HG02981 (cell line): ENCODE results near the gene GRB14.

ENCODE experiments used
- ATAC-seq: cut with Tn5 transposase; IDR thresholded peaks from one replicate; pipeline ENCODE4 v1.9.1; 2021; ENCODE audit warnings: mild to moderate bottlenecking, moderate library complexity; ENCODE audit not compliant: unreplicated experiment

GRB14 gene

GRCh38 chr2:164617466-164617865, 3.8 kb downstream of the GRB14 start:
- ATAC-seq, result no peak

- ATAC-seq, result no peak
Observed at GRCh38 chr2:164613321-164613982, 7.8 kb downstream of the GRB14 start.

DNA sequence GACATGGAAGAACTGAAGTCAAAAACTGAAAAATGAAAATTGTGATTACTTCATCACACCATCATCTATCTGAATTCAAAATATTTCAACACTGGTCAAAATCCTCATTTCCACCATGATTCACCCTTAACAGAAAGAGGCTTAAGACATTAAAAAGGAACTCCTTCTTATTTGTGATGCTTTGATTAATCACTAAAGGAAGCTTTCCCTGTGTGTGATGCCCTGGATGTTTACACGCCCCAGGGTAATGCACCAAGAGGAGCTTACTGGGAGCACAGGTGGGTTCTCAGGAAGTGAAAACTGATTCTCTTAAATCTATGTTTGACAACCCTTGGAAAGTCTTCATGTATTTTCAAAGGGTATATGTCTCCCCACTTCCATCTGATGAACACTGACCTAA, 11.5 kb downstream of the GRB14 start:
- no peak for ATAC-seq

DNA sequence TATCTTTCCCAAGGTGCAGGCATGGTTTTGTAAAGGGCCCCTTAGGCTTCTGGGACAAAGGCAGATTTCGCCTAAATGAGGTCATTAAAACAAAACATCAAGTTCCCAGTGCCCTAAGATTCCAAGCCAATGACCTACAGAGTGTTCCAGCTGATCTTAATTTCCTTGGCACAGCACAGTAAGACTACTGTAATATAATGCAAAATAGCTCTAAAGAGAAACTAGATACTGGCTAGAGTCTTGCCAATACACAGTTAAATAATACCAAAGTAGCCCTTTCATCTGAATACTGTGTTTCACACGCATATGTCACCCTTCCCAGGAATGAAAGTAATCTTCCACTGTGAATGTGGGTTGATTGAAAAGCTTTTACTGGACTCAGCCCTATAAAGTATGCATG, 14.7 kb downstream of the GRB14 start:
- ATAC-seq, result no peak

DNA sequence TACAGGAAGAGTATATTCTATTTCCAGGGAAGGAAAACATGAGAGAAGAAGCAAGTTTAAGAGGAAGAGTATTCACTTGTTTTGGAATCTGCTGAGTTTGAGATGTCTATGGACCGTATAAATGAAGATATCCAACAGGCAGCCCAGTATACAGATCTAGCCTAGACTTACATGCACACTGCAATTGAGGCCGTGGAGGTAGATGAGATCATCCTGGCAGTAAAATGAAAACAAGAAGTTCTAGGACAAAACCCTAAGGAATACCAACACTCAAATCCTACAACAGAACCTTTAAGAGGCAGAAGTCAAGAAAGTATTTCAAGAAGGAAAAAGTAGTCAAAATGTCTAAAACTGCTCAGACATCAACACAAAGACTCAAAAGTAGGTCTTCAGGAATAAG, 16.0 kb downstream of the GRB14 start:
- no peak for ATAC-seq

DNA sequence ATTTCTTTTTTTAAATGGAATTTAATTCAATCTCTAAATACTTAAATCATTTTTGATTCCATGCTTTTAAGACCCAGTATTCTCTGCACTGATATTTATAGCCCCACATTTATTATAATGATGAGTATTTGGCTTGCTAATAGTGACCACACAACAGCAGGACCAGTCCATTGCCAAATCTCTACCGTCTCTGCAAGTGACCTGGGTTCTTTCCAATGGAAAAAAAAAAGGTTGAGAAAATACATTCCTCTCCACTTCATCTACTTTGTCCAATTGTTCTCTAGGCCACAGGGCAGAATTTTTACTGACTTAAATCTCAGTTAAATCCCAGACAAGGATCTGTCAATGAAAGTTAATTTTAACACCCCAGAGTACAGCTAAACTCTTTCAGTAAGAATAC, 20.5 kb downstream of the GRB14 start:
- no peak for ATAC-seq

GRCh38 chr2:164599954-164600589, 21.2 kb downstream of the GRB14 start:
- ATAC-seq, result peak; percentile 99

GRCh38 chr2:164597983-164598382, 23.3 kb downstream of the GRB14 start:
- no peak for ATAC-seq

- no peak for ATAC-seq
Observed at GRCh38 chr2:164595031-164595430, 26.3 kb downstream of the GRB14 start.

DNA sequence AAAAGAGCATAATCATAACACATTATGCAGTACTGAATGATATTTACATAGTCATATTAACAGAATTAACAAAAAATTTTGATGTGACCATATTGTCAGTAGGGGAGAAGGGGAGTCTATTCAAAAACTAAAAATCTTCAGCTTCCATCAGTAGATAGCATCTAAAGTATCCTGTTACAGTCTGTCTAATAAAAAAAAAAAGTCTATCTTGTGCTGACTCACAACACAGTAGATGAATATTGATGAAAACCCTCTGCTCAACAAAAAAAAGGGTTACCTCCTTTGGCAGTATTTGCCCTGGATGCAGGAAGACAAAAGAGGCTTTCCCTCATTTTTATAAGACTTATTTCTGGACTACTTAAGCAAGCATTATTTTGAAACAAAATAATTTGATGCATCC, 27.3 kb downstream of the GRB14 start:
- no peak for ATAC-seq

DNA sequence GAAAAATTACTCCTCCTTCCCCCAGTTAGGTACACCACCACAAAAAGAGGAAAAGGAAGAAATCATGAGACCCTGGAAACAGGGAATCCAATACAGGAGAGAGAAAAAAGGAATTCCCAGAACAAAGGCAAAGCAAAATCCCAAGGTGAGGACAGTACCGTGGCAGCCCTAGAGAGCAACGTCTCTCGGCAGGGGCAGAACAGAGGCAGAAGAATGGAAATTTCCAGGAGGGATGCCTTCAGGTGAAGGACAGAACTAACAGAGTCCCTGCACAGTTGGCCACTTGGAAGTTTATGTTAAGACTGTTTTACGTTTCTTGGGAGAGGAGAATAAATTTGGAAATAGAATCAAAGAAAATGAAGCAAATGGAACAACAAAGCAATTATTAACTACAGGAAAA, 27.7 kb downstream of the GRB14 start:
- no peak for ATAC-seq

GRCh38 chr2:164589522-164589921, 31.8 kb downstream of the GRB14 start:
- no peak for ATAC-seq

GRCh38 chr2:164581050-164581449, 40.2 kb downstream of the GRB14 start:
- ATAC-seq, result no peak

DNA sequence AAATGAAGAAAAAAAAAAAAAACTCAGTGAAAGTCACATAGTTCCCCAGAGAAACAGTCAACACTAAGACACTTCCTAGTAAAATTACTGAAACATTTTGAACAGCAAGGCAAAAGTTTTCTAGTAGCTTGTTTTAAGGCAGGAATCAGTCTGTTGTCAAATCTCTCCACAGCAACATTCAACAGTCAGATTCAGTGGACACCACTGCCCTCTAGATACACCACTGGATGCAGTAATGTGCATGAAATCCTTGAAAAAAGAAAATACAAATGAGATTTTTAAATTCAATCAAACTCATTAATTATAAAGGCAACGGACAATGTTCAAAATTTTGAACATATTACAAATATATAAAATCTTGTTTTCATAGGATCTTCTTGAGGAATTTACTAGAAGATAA, 46.4 kb downstream of the GRB14 start:
- no peak for ATAC-seq

DNA sequence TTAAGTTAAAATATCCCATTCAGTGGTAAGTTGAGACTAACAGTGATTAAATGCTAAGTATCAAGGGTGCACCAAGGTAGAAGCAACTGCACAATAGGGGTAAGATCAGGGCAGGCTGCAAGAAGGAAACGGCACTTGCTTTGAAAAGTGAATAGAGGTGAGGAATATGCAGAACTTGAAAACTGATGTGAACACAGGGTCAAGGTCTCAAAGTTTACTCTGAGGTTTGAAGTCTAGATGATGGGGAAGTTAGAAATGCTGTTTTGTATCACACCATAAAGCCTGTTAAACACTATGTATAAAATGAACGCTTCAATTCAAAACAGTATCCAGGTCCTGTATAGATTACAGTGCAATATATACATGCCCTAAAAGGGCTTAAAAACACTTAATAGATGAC, 50.8 kb downstream of the GRB14 start:
- ATAC-seq, result no peak

- no peak for ATAC-seq
Observed at GRCh38 chr2:164569378-164569777, 51.9 kb downstream of the GRB14 start.

DNA sequence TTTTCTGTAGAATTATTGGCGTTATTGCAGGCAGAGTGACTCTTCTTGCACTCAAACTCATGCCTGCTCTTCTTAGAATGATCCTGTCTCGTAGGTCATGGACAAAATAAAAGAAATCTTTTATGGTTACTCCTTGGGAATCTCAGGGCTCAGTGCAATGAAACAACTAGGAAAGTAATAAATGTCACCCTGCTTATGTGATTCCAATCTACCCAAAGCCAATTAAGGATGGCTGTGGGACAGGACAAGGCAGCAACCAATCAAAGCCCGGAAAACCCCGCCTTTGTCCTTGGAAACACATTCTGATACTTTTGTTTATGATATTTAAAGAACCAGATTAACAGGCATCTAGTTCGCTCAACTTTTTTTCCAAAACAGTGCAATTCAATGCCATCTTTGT, 53.0 kb downstream of the GRB14 start:
- no peak for ATAC-seq

DNA sequence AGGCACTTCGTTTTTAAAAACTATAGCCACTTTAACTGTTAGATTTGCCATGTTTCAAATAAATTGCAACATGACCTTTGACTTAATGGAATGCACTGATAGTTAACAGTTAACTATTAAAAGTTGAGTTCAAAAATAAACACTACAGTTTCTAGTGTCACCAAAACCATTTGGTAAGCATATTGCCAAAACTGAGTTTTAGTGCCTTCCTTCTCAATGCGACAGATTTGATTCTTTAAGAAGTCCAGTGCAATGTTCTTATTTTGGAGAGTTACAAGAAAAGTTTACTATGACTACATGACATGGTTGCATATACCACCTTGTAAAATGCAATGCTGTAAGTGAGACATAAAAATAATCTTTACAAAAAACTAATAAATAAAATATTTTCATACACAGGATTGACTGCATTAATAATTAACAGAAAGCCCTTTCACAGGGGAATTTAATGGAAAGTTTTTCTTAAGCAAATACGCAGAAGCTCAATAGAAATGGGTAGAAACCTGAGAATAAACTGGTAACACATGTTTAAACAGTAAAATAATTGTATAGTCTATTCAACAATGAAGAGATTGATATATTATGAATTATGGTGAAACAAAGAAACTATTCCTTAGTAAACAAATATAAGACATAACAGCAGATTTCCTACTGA, 53.8 kb downstream of the GRB14 start:
- ATAC-seq, result no peak

- no peak for ATAC-seq
Observed at GRCh38 chr2:164565359-164565758, 55.9 kb downstream of the GRB14 start.

GRCh38 chr2:164562666-164563065, 58.6 kb downstream of the GRB14 start:
- no peak for ATAC-seq

GRCh38 chr2:164561991-164562390, 59.3 kb downstream of the GRB14 start:
- ATAC-seq, result no peak

DNA sequence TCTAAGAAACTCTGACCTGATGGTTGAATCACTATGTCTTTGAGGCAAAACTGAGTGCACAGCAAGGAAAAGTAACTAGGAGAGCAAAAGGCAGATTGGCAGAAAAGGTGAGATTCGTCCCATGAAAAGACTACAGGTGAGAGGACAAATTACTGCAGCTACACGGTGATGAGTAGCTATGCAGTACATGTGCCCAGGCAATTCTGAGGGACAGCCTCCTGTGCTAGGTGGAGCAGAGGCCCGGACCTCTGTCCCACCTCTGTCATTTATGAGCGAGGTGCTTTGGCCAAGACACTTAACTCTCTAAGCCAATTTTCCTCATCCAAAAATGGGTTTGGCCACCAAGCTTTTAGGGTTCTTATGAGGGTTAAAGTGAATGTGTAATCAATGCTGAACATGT, 59.9 kb downstream of the GRB14 start:
- no peak for ATAC-seq
